OCI-LY3 (cell line): ENCODE measurements around the gene TRIP4.

Experiments
- H2AFZ ChIP-seq: fragments of 200-600, 300-600 bp; shearing (Covaris generic); 2 replicates; pipeline ENCODE4 v1.6.0; 2014; ENCODE audit warnings: antibody characterized with exemption, low read depth, low read length
- H3K27ac ChIP-seq: fragments of 200-600, 300-600 bp; sonication (generic); 2 replicates; pipeline ENCODE4 v1.5.1; 2014; ENCODE audit warnings: mild to moderate bottlenecking, low read length, moderate library complexity, mixed read lengths
- H3K27me3 ChIP-seq: fragments of 200-600, 300-600 bp; sonication (generic); 2 replicates; pipeline ENCODE4 v1.6.1; 2014; ENCODE audit warnings: low read depth, low read length, mixed read lengths
- H3K36me3 ChIP-seq: fragments of 200-600, 300-600 bp; sonication (generic); replicated peaks from 2 replicates; pipeline ENCODE3; 2014; ENCODE audit warnings: low read depth, low read length, mixed read lengths
- H3K4me1 ChIP-seq: fragments of 300-600, 200-600 bp; sonication (generic); 2 replicates; pipeline ENCODE4 v1.6.1; 2014; ENCODE audit warnings: low read length, mixed read lengths
- H3K4me2 ChIP-seq: fragments of 200-600, 300-600 bp; sonication (generic); 2 replicates; pipeline ENCODE4 v1.6.1; 2014; ENCODE audit warnings: low read length, mixed read lengths
- H3K4me3 ChIP-seq: fragments of 300-600, 200-600 bp; sonication (generic); 2 replicates; pipeline ENCODE4 v1.5.1; 2014; ENCODE audit warnings: antibody characterized with exemption, mild to moderate bottlenecking, low read length, moderate library complexity
- H3K79me2 ChIP-seq: fragments of 300-600, 200-600 bp; shearing (Covaris generic); 2 replicates; pipeline ENCODE4 v1.6.1; 2014; ENCODE audit warnings: mild to moderate bottlenecking, low read length, mixed read lengths
- H3K9ac ChIP-seq: fragments of 300-600, 200-600 bp; shearing (Covaris generic); 2 replicates; pipeline ENCODE4 v1.6.0; 2014; ENCODE audit warnings: mild to moderate bottlenecking, low read length, moderate library complexity
- H3K9me3 ChIP-seq: fragments of 200-600, 300-600 bp; shearing (Covaris generic); 2 replicates; pipeline ENCODE4 v1.6.1; 2014; ENCODE audit warnings: low read length, mixed read lengths; ENCODE audit not compliant: insufficient read depth
- H4K20me1 ChIP-seq: fragments of 200-600, 300-600 bp; sonication (generic); 2 replicates; pipeline ENCODE4 v1.6.1; 2016; ENCODE audit warnings: low read length, mixed read lengths; ENCODE audit not compliant: insufficient read depth
- EZH2phosphoT487 ChIP-seq: fragments of 200-600 bp; shearing (Covaris generic); IDR thresholded peaks from 2 replicates; pipeline ENCODE4 v1.6.1; 2018; ENCODE audit warnings: antibody characterized with exemption, mixed run types, low read depth
- TF ChIP-seq, protein P1 (sequence below): fragments of 200-600, 300-600 bp; sonication (generic); IDR thresholded peaks from 2 replicates; pipeline ENCODE4 v1.5.1; 2014; ENCODE audit warnings: antibody characterized with exemption, low read length, low read depth

The TRIP4 gene

DNA sequence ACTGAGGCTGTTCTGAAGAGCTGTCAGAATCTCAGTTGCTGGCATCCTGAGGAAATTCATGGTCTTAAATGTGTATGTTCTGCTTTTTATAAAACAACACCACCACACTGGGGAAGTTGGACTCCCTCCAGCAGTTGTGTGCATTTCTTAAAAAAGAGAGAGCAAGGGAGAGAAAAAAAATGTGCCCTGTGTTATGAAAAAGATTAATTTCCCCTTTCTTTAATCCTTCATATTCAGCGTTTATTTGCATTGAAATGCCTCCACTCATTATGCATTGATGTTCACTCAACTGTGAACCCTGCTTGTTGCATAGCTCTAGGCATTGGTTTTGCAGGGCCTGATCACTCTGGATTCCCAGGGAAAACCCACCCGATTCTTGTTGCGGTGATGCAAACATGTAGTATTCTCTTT, 68.3 kb downstream of the TRIP4 start:
- peak overlapping the region; percentile 5; the same call in 1 of the 2 replicates for H3K27ac ChIP-seq
- H2AFZ ChIP-seq: no peak overlapping the region
- H3K4me3 ChIP-seq: no peak overlapping the region
- no peaks in the 10 kb centered on the region for H3K79me2 ChIP-seq
- TF ChIP-seq, protein P1, sequence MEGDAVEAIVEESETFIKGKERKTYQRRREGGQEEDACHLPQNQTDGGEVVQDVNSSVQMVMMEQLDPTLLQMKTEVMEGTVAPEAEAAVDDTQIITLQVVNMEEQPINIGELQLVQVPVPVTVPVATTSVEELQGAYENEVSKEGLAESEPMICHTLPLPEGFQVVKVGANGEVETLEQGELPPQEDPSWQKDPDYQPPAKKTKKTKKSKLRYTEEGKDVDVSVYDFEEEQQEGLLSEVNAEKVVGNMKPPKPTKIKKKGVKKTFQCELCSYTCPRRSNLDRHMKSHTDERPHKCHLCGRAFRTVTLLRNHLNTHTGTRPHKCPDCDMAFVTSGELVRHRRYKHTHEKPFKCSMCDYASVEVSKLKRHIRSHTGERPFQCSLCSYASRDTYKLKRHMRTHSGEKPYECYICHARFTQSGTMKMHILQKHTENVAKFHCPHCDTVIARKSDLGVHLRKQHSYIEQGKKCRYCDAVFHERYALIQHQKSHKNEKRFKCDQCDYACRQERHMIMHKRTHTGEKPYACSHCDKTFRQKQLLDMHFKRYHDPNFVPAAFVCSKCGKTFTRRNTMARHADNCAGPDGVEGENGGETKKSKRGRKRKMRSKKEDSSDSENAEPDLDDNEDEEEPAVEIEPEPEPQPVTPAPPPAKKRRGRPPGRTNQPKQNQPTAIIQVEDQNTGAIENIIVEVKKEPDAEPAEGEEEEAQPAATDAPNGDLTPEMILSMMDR: no peak
- TF ChIP-seq EZH2phosphoT487: no peak
- no peak overlapping the region for H3K9ac ChIP-seq
- H4K20me1 ChIP-seq: no peaks in the 10 kb centered on the region
- H3K27me3 ChIP-seq: no peaks in the 10 kb centered on the region
- no peaks in the 10 kb centered on the region for H3K36me3 ChIP-seq
- H3K4me1 ChIP-seq: peaks cover 32% of the 10 kb centered on the region
- H3K9me3 ChIP-seq: no peaks in the 10 kb centered on the region
- peak overlapping the region; percentile 24 for H3K4me2 ChIP-seq

DNA sequence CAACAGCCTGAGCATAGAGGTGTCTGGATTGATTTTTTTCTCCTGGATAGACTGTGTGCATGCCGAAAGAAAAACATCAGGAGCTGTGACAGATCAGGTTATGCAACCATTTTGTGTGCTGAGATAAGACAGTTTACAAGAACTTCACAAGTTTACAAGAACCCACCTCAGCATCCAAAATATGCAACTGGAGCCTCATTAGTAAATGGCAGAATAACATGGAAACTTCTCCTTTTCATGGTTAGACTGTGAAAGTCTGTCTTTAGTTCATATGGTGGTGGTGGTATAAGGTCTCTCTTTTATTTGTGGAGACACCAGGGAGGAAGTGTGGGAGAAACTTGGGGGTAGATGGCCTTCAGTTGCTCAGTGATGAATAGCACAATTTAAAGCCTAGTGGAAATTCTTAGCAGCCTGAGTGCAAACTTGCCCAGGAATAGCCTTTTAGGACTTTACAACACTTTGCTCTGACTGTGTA, 69.0 kb downstream of the TRIP4 start:
- Histone ChIP-seq H3K4me1 (peaks cover 36% of the 10 kb centered on the region), H3K4me3 (no peak overlapping the region), H2AFZ (no peak overlapping the region), H4K20me1 (peaks cover 1% of the 10 kb centered on the region; the same call in 1 of the 2 replicates), H3K9me3 (no peaks in the 10 kb centered on the region), H3K9ac (no peak overlapping the region), H3K36me3 (no peaks in the 10 kb centered on the region), H3K27ac (no peak overlapping the region), H3K27me3 (no peaks in the 10 kb centered on the region), H3K79me2 (peaks cover 6% of the 10 kb centered on the region), H3K4me2 (peak overlapping the region; percentile 24; the same call in 1 of the 2 replicates)
- TF ChIP-seq, protein P1: no peak
- no peak for TF ChIP-seq EZH2phosphoT487

DNA sequence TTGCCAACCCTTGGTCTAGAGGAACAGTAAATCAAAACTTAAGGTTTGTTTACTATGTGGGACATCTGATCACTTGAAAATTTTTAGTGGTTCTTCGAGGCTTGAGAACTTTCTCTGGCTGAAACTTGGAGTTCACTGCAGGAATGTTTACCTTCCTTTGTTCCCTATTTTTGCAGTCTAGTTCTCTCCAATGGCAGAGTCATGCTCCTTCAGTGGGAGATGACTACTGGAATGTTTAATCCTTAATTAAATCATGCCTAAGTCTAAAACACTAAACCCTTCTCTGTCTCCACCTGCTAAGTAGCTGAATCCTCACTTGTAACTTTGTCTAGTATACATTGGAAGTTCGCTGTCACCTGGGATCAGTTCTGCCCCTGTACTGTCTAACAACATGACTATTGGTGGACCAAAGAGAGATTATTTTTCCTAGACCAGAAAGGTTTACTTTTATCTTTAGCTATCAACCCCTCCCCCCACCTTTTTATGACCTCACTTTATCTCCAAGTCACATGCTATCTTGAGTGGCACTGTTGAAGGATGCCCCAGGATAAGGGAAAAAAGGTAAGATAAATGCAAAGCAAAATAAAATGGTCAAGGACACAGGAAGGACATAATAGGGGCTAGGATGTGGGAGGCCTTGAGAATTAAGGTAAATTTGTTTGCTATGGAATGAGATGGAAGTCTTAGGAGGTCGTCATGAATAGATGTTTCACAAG, 71.6 kb downstream of the TRIP4 start:
- H3K79me2 ChIP-seq: peaks cover 31% of the 10 kb centered on the region
- H4K20me1 ChIP-seq: peaks cover 15% of the 10 kb centered on the region
- peak overlapping the region; percentile 86 for H3K4me2 ChIP-seq
- TF ChIP-seq, protein P1: no peak
- no peak for TF ChIP-seq EZH2phosphoT487
- peaks cover 9% of the 10 kb centered on the region for H3K36me3 ChIP-seq
- peak overlapping the region; percentile 76; the same call in 1 of the 2 replicates for H3K9ac ChIP-seq
- no peaks in the 10 kb centered on the region for H3K9me3 ChIP-seq
- no peaks in the 10 kb centered on the region for H3K27me3 ChIP-seq
- H2AFZ ChIP-seq: no peak overlapping the region
- H3K4me1 ChIP-seq: peaks cover 46% of the 10 kb centered on the region
- no peak overlapping the region for H3K27ac ChIP-seq
- H3K4me3 ChIP-seq: peak overlapping the region; percentile 84

DNA sequence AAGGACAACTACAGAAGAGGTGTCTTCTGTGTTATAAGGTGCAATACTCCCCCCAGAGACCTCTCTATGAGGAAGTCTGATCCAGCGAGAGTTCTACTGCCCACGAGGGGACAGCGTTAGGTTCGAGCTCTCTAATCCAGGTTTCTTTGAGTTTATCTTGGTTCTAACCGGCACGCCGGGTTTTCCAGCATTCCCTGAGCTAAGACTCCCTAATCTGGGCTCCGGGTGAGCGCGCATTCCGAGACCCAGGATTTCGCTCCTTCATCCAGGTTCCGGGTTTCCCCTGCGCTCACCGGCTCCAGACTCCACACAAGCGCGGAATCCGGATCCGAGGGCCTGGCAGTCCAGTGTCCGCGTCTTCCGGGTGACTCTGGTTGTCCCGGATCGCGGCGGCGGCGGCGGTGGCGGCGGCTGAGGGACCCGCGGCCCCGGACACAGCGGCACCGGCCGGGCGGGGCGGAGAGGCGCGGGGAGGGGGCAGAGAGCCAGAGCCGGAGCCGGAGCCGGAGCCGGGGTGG, 72.6 kb downstream of the TRIP4 start, which contains the start of gene ZNF609:
Gene ZNF609, plus strand, starts transcription at position 373 of the 518 bp plus-strand sequence. CDS start 38,842 bp downstream, outside the sequence.
- Histone ChIP-seq H3K4me3 (peak within 1 kb of the TSS; percentile 84), H4K20me1 (peaks cover 24% of the 10 kb centered on the region), H3K4me2 (peak within 1 kb of the TSS; percentile 86), H3K79me2 (peaks cover 42% of the 10 kb centered on the region), H3K4me1 (peaks cover 47% of the 10 kb centered on the region), H3K9ac (peak within 1 kb of the TSS; percentile 76), H3K36me3 (peaks cover 9% of the 10 kb centered on the region), H3K9me3 (no peaks in the 10 kb centered on the region), H3K27me3 (no peaks in the 10 kb centered on the region), H3K27ac (peak within 1 kb of the TSS; percentile 45), H2AFZ (peak within 1 kb of the TSS; percentile 96)
- TF ChIP-seq, protein P1: peak; percentile 36
- no peak for TF ChIP-seq EZH2phosphoT487
